ENCODE data around the gene TGFA.

GRCh38 chr2:70431716-70432347 lies 121.8 kb downstream of the TGFA start:
- TF ChIP-seq, protein P1, sequence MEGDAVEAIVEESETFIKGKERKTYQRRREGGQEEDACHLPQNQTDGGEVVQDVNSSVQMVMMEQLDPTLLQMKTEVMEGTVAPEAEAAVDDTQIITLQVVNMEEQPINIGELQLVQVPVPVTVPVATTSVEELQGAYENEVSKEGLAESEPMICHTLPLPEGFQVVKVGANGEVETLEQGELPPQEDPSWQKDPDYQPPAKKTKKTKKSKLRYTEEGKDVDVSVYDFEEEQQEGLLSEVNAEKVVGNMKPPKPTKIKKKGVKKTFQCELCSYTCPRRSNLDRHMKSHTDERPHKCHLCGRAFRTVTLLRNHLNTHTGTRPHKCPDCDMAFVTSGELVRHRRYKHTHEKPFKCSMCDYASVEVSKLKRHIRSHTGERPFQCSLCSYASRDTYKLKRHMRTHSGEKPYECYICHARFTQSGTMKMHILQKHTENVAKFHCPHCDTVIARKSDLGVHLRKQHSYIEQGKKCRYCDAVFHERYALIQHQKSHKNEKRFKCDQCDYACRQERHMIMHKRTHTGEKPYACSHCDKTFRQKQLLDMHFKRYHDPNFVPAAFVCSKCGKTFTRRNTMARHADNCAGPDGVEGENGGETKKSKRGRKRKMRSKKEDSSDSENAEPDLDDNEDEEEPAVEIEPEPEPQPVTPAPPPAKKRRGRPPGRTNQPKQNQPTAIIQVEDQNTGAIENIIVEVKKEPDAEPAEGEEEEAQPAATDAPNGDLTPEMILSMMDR (optimal IDR thresholded peaks at IDR 0.05 in 1 of 3, IDR thresholded peaks at IDR 0.05 in 1 of 3, conservative IDR thresholded peaks at IDR 0.05 in 1 of 3; ENCODE audit: extremely low read depth in 1 of 3, insufficient read depth in 2 of 3, low read length in 3 of 3): no peak
- no peak for TF ChIP-seq EZH2 (IDR thresholded peaks at IDR 0.05; ENCODE audit: low read length)
